K562 (cell line): Measurements from ENCODE around the gene PLPPR2. TPM values are rescaled to one million over a fixed set of nuclear protein-coding genes. Genes with fewer than 3 reads are reported as not detected.

ENCODE experiments used
- ATAC-seq: fragments of 200-7000 bp; cut with Tn5 transposase; 3 replicates; pipeline ENCODE4 v1.9.1; 2020; ENCODE audit warnings: moderate library complexity
- BruUV-seq: library from RNA; stranded (reverse); fragments of 400-500 nt; replicated peaks from 2 replicates; lab custom pipeline; 2021; lab: Mats Ljungman, UMichigan
- CTCF ChIA-PET: fragments of 300-600 bp; formaldehyde crosslinking; extraction: SDS; loops from one replicate; lab custom pipeline; 2021; ENCODE audit warnings: low intra/inter-chr PET ratio; lab: Yijun Ruan, JAX
- POLR2A ChIA-PET: fragments of 300-600, 350-650 bp; sonication (Branson Sonifier 250); formaldehyde crosslinking; extraction: SDS; loops from one replicate; lab custom pipeline; 2021; ENCODE audit warnings: antibody characterized with exemption, inconsistent platforms; lab: Yijun Ruan, JAX
- DNase-seq, 4 experiments: peaks; one replicate each; pipeline versions ENCODE4 v3.0.0 to v3.0.0-alpha.2; 2011 to 2018; ENCODE audit warnings: low spot score in 3 of 4, mixed read lengths in 3 of 4; ENCODE audit errors: extremely low read depth in 1 of 4
- FAIRE-seq: peaks from 2 replicates; lab custom pipeline; 2011; peaks lifted over from hg19 to GRCh38; lab: Jason Lieb, UNC
- H2AFZ ChIP-seq: 2 replicates; pipeline ENCODE4 v1.6.0; 2011; ENCODE audit warnings: low read depth, low read length, control low read depth, inconsistent platforms
- H3K27ac ChIP-seq: fragments of 200-600 bp; 3 replicates; pipeline ENCODE4 v1.8.0; 2011; ENCODE audit warnings: low read depth, mild to moderate bottlenecking, control low read depth, inconsistent platforms, low read length, moderate library complexity, mixed read lengths; ENCODE audit errors: extremely low read depth
- H3K27me3 ChIP-seq, 2 experiments: fragments of 300-600 bp in 1 of 2; 2 replicates in 1 of 2; 3 replicates in 1 of 2; pipeline versions ENCODE4 v1.6.0 to v1.8.0; 2011; ENCODE audit warnings: inconsistent platforms in 2 of 2, low read length in 2 of 2, mild to moderate bottlenecking in 1 of 2, mixed read lengths in 1 of 2, moderate library complexity in 1 of 2; ENCODE audit not compliant: control insufficient read depth in 2 of 2, insufficient read depth in 2 of 2
- H3K36me3 ChIP-seq: fragments of 300-600 bp; 3 replicates; pipeline ENCODE4 v1.8.0; 2011; ENCODE audit warnings: mild to moderate bottlenecking, low read length, inconsistent platforms; ENCODE audit not compliant: control insufficient read depth, insufficient read depth
- H3K4me1 ChIP-seq, 2 experiments: fragments of 200-600 bp in 1 of 2; replicated peaks in 1 of 2; 2 replicates in 1 of 2; 3 replicates in 1 of 2; pipeline versions ENCODE4 v1.5.1 to v1.8.0; 2011; ENCODE audit warnings: inconsistent platforms in 2 of 2, low read length in 2 of 2, mild to moderate bottlenecking in 1 of 2, mixed read lengths in 1 of 2, moderate library complexity in 1 of 2; ENCODE audit not compliant: control insufficient read depth in 2 of 2, insufficient read depth in 2 of 2
- H3K4me2 ChIP-seq: 2 replicates; pipeline ENCODE4 v1.6.1; 2011; ENCODE audit warnings: low read length, control low read depth, inconsistent platforms, mixed read lengths; ENCODE audit not compliant: insufficient read depth
- H3K4me3 ChIP-seq: fragments of 200-600 bp; sonication (generic), shearing (Covaris generic); 2 replicates; pipeline ENCODE4 v1.5.1; 2016; ENCODE audit warnings: control low read depth, inconsistent platforms
- H3K79me2 ChIP-seq: fragments of 200-600 bp; 3 replicates; pipeline ENCODE4 v1.8.0; 2011; ENCODE audit warnings: low read length, inconsistent platforms; ENCODE audit not compliant: control insufficient read depth, insufficient read depth
- H3K9ac ChIP-seq, 2 experiments: 2 replicates each; pipeline versions ENCODE4 v1.6.0 to v1.6.1; 2011; ENCODE audit warnings: low read depth in 2 of 2, low read length in 2 of 2, control low read depth in 1 of 2, inconsistent platforms in 1 of 2, mild to moderate bottlenecking in 1 of 2, mixed read lengths in 1 of 2; ENCODE audit not compliant: insufficient read depth in 1 of 2
- H3K9me1 ChIP-seq: one replicate; pipeline ENCODE4 v1.6.0; 2011; ENCODE audit warnings: inconsistent platforms, mild to moderate bottlenecking, low read length, moderate library complexity; ENCODE audit not compliant: control insufficient read depth, insufficient read depth
- H3K9me3 ChIP-seq: replicated peaks from 2 replicates; pipeline ENCODE4 v1.5.1; 2011; ENCODE audit warnings: low read depth, low read length, inconsistent platforms; ENCODE audit not compliant: control insufficient read depth, insufficient read depth
- H4K20me1 ChIP-seq: replicated peaks from 2 replicates; pipeline ENCODE4 v1.6.1; 2011; ENCODE audit warnings: low read length, inconsistent platforms, mixed read lengths; ENCODE audit not compliant: control insufficient read depth, insufficient read depth
- BDP1 ChIP-seq: IDR thresholded peaks from 3 replicates; pipeline ENCODE4 v1.6.1; 2011; ENCODE audit not compliant: insufficient read length, insufficient read depth
- DACH1 ChIP-seq: fragments of 450-650 bp; IDR thresholded peaks from 2 replicates; pipeline ENCODE4 v1.6.1; 2018; ENCODE audit not compliant: partially characterized antibody
- E2F1 ChIP-seq: sonication (generic); formaldehyde crosslinking; IDR thresholded peaks from 2 replicates; pipeline ENCODE4 v1.8.1; 2023; ENCODE audit warnings: mild to moderate bottlenecking, missing genetic modification reagents, moderate library complexity
- ELF4 ChIP-seq: fragments of 450-650 bp; formaldehyde crosslinking; IDR thresholded peaks from 2 replicates; pipeline ENCODE4 v1.4.0; 2022; ENCODE audit warnings: missing genetic modification characterization
- ERF ChIP-seq: fragments of 450-650 bp; formaldehyde crosslinking; IDR thresholded peaks from 2 replicates; pipeline ENCODE4 v1.4.0; 2020; ENCODE audit warnings: mild to moderate bottlenecking, mixed read lengths
- GTF2E2 ChIP-seq: fragments of 200-800 bp; sonication (Bioruptor generic); IDR thresholded peaks from 2 replicates; pipeline ENCODE4 v1.6.1; 2016; ENCODE audit warnings: missing genetic modification characterization, missing compliant biosample characterization
- HDGF ChIP-seq: fragments of 450-650 bp; IDR thresholded peaks from 2 replicates; pipeline ENCODE4 v1.6.1; 2016
- ILK ChIP-seq: fragments of 450-650 bp; IDR thresholded peaks from 2 replicates; pipeline ENCODE4 v1.6.1; 2016; ENCODE audit warnings: missing genetic modification characterization, low read depth, mild to moderate bottlenecking, missing compliant biosample characterization, moderate library complexity, borderline replicate concordance
- JUNB ChIP-seq: fragments of 450-650 bp; formaldehyde crosslinking; conservative IDR thresholded peaks from 2 replicates; pipeline ENCODE4 v1.4.0; 2020; ENCODE audit warnings: mild to moderate bottlenecking
- NRF1 ChIP-seq, 2 experiments: fragments of 450-650 bp; IDR thresholded peaks in 1 of 2; conservative IDR thresholded peaks in 1 of 2; 2 replicates each; pipeline ENCODE4 v1.6.1; 2014; ENCODE audit warnings: mild to moderate bottlenecking in 2 of 2
- PRMT5 ChIP-seq: sonication (generic); formaldehyde crosslinking; IDR thresholded peaks from 2 replicates; pipeline ENCODE4 v1.5.0; 2020; ENCODE audit warnings: missing genetic modification reagents
- PRPF4 ChIP-seq: fragments of 200-400 bp; formaldehyde crosslinking; IDR thresholded peaks from one replicate; pipeline ENCODE4 v1.6.1; 2017; ENCODE audit warnings: low read length, low read depth, mild to moderate bottlenecking; ENCODE audit not compliant: insufficient read depth, poor library complexity, severe bottlenecking
- RCOR1 ChIP-seq, 2 experiments: IDR thresholded peaks; 2 replicates each; pipeline ENCODE4 v1.6.1; 2012; ENCODE audit warnings: low read depth in 2 of 2, low read length in 2 of 2, borderline replicate concordance in 1 of 2, improper control_type of control experiment in 1 of 2
- ZFP36 ChIP-seq: fragments of 150-350 bp; IDR thresholded peaks from 2 replicates; pipeline ENCODE4 v1.6.1; 2018; ENCODE audit warnings: low read length, low read depth; ENCODE audit not compliant: partially characterized antibody
- ZNF717 ChIP-seq: fragments of 250-450 bp; sonication (Bioruptor Pico); IDR thresholded peaks from 2 replicates; pipeline ENCODE4 v1.5.0; 2021
- WGBS: fragments of 100-300 bp; shearing (Covaris generic); methylation state at CpG from one replicate; pipeline ENCODE4 v1.1.6; 2016; ENCODE audit warnings: low coverage, mixed read lengths; ENCODE audit not compliant: insufficient coverage; ENCODE audit errors: missing lambda C conversion rate; 5-methylcytosine and 5-hydroxymethylcytosine counted together
- in situ Hi-C: fragments of 300-500 bp; cut with MboI; formaldehyde crosslinking; loops from 4 replicates; pipeline ENCODE4 v1.15.0; 2018; ENCODE audit warnings: inconsistent platforms, mixed read lengths
- intact Hi-C: fragments of 100-400 bp; cut with micrococcal nuclease; formaldehyde crosslinking; loops from 2 replicates; pipeline ENCODE4 v1.14.2; 2022
- polyA plus RNA-seq, 8 experiments: library from polyadenylated mRNA; depleted of rRNA in 4 of 8; stranded (reverse) in 5 of 8; unstranded in 3 of 8; fragments of >200 nt; fragmentation: Nextera tagmentation in 2 of 8; fragmentation: Illumina TruSeq in 1 of 8; extraction: Ambion mirVana in 2 of 8; extraction: Trizol in 1 of 8; gene quantifications; 2 replicates each; pipeline versions ENCODE4 v1.2.1 to v1.2.3, GENCODE V29; 2011 to 2014; ENCODE audit warnings: inconsistent platforms in 1 of 8, missing spikeins in 1 of 8
- total RNA-seq, 7 experiments: library from RNA; depleted of rRNA in 6 of 7; stranded (reverse); fragments of >200 nt in 6 of 7; fragmentation: Illumina TruSeq in 2 of 7; extraction: Trizol in 2 of 7; gene quantifications; 2 replicates each; pipeline versions ENCODE4 v1.2.1 to v1.2.3, GENCODE V29; 2011 to 2021; ENCODE audit warnings: low replicate concordance in 1 of 7
- TF ChIP-seq, protein P1 (sequence below): fragments of 250-450 bp; sonication (Bioruptor Pico); IDR thresholded peaks from 2 replicates; pipeline ENCODE4 v1.5.0; 2020; ENCODE audit warnings: mild to moderate bottlenecking

The PLPPR2 gene
- total and polyA plus RNA-seq, 9 of the 15 experiments (the other 6 are each of a cell fraction or from before 2014, with no cell fraction given) = 0.49 to 15.9 (median 3.4) TPM

- intact Hi-C loops = no loop called here
- Histone ChIP-seq H3K4me1 (peaks cover 17 to 27% of the 10 kb centered on the region in 2 experiments; a peak in 4 of 5 replicates), H3K4me2 (no peak overlapping the region), H4K20me1 (no peaks in the 10 kb centered on the region), H3K36me3 (no peaks in the 10 kb centered on the region), H3K9ac (no peak overlapping the region), H3K9me3 (no peaks in the 10 kb centered on the region), H3K27ac (no peak overlapping the region), H3K79me2 (no peaks in the 10 kb centered on the region), H2AFZ (no peak overlapping the region), H3K9me1 (no peaks in the 10 kb centered on the region), H3K27me3 (no peaks in the 10 kb centered on the region), H3K4me3 (no peak overlapping the region)
- no peak for FAIRE-seq
- 54% methylated on average over 7 of the region's 7 CpGs for WGBS
- CTCF ChIA-PET = no interaction called here
- no peak for ATAC-seq
- BruUV-seq = no TSS peak
- DNase-seq = no peak
- POLR2A ChIA-PET = interaction anchor here (0.6 to 1.5 kb wide), 6 partner anchors 9 to 53 kb away, joined by 3 to 4 read pairs (median 3); partner anchors contain the start of gene RAB3D
- in situ Hi-C loops = no loop called here
- TF ChIP-seq RCOR1 (IDR thresholded peaks at IDR 0.05; ENCODE audit: borderline replicate concordance in 1 of 2, low read depth in 2 of 2, low read length in 2 of 2) (no peak), ERF (CRISPR knock-in tag) (no peak), ZFP36 (no peak), HDGF (no peak), GTF2E2 (no peak), JUNB (CRISPR knock-in tag) (no peak), DACH1 (no peak), E2F1 (CRISPR knock-in tag) (no peak), PRPF4 (no peak), ZNF717 (no peak), ELF4 (CRISPR knock-in tag) (no peak), BDP1 (no peak), ILK (tag) (no peak), PRMT5 (CRISPR knock-in tag) (no peak), NRF1 (conservative IDR thresholded peaks at IDR 0.05 in 1 of 2, IDR thresholded peaks at IDR 0.05 in 1 of 2) (no peak)
- TF ChIP-seq, protein P1, sequence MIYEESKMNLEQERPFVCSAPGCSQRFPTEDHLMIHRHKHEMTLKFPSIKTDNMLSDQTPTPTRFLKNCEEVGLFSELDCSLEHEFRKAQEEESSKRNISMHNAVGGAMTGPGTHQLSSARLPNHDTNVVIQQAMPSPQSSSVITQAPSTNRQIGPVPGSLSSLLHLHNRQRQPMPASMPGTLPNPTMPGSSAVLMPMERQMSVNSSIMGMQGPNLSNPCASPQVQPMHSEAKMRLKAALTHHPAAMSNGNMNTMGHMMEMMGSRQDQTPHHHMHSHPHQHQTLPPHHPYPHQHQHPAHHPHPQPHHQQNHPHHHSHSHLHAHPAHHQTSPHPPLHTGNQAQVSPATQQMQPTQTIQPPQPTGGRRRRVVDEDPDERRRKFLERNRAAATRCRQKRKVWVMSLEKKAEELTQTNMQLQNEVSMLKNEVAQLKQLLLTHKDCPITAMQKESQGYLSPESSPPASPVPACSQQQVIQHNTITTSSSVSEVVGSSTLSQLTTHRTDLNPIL (CRISPR knock-in tag) = no peak
Measured at GRCh38 chr19:11322269-11323024, 32.8 kb upstream of the PLPPR2 start.
